Transverse colon (tissue), 3 donors: ENCODE results near the gene ZHX3.

Source experiments
- EP300 ChIP-seq: sonication (generic); formaldehyde crosslinking; IDR thresholded peaks from one replicate; pipeline ENCODE4 v1.6.1; 2017; ENCODE audit warnings: antibody characterized with exemption, low read depth
- POLR2A ChIP-seq: fragments of 450-650 bp; IDR thresholded peaks from one replicate; pipeline ENCODE4 v1.6.1; 2016; ENCODE audit warnings: antibody characterized with exemption, mild to moderate bottlenecking, moderate library complexity
- TF ChIP-seq, protein P1 (sequence below), 5 experiments: fragments of 200-600 bp in 3 of 5; fragments of 450-650 bp in 2 of 5; sonication (generic) in 3 of 5; IDR thresholded peaks; 1 replicate in 2 of 5; 2 replicates in 3 of 5; pipeline ENCODE4 v1.5.1; 2016 to 2017; ENCODE audit warnings: antibody characterized with exemption in 5 of 5, inconsistent platforms in 3 of 5, mild to moderate bottlenecking in 2 of 5, moderate library complexity in 1 of 5

DNA sequence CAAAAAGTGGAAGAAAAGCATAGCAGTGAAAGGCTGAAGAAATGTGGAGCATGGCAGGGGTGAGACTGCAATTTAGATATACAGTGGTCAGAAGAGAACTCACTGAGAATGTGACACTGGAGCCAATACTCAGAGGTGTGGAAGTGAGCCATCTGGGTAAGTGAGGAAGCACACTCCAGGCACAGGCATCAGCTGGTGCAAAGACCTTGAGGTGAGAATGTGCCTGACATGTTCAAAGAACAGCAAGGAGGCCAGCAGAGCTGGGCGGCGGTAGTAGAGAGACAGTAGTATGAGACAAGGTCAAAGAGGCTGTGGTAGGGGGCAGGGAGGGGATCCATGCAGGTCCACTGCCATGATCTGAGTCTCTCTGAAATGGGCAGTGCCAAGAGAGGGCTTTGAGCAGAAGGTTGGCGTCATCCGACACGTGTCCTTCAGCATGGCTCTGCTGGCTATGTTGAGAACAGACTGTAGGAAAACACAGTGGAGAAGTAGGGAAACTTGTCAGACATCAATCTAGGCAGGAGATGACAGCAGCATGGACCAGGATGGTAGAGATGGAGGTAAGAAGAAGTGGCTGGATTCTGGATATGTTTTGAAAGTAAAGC, 95.8 kb downstream of the ZHX3 start:
- no peak for TF ChIP-seq POLR2A
- TF ChIP-seq, protein P1, sequence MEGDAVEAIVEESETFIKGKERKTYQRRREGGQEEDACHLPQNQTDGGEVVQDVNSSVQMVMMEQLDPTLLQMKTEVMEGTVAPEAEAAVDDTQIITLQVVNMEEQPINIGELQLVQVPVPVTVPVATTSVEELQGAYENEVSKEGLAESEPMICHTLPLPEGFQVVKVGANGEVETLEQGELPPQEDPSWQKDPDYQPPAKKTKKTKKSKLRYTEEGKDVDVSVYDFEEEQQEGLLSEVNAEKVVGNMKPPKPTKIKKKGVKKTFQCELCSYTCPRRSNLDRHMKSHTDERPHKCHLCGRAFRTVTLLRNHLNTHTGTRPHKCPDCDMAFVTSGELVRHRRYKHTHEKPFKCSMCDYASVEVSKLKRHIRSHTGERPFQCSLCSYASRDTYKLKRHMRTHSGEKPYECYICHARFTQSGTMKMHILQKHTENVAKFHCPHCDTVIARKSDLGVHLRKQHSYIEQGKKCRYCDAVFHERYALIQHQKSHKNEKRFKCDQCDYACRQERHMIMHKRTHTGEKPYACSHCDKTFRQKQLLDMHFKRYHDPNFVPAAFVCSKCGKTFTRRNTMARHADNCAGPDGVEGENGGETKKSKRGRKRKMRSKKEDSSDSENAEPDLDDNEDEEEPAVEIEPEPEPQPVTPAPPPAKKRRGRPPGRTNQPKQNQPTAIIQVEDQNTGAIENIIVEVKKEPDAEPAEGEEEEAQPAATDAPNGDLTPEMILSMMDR (IDR thresholded peaks at IDR 0.05): no peak
- no peak for TF ChIP-seq EP300
